GM12878 (cell line): Measurements from ENCODE around the gene SPEG. TPM values are rescaled to one million over a fixed set of nuclear protein-coding genes. Genes with fewer than 3 reads are reported as not detected.
A peak's percentile ranks its signal among the peaks of the same experiment; 100 is the strongest.

Experiments
- ATAC-seq: fragments of 200-7000 bp; cut with Tn5 transposase; 3 replicates; pipeline ENCODE4 v1.9.1; 2020; ENCODE audit warnings: mild to moderate bottlenecking, moderate library complexity
- BruUV-seq: library from RNA; stranded (reverse); fragments of 400-500 nt; replicated peaks from 2 replicates; lab custom pipeline; 2021; lab: Mats Ljungman, UMichigan
- CTCF ChIA-PET: fragments of 300-600 bp; sonication (Branson Sonifier 250); formaldehyde crosslinking; extraction: SDS; loops from one replicate; lab custom pipeline; 2021; ENCODE audit warnings: inconsistent platforms; lab: Yijun Ruan, JAX
- POLR2A ChIA-PET: fragments of 350-600 bp; formaldehyde crosslinking; extraction: SDS; loops from one replicate; lab custom pipeline; 2021; ENCODE audit warnings: inconsistent platforms; lab: Charles Lee
- RAD21 ChIA-PET: fragments of 300-600 bp; sonication (Branson Sonifier 250); formaldehyde crosslinking; loops from one replicate; lab custom pipeline; 2023; ENCODE audit warnings: antibody characterized with exemption; ENCODE audit not compliant: unreplicated experiment; lab: Charles Lee
- SMC1A ChIA-PET: fragments of 300-600 bp; sonication (Branson Sonifier 250); formaldehyde crosslinking; loops from one replicate; lab custom pipeline; 2023; ENCODE audit not compliant: unreplicated experiment, uncharacterized antibody; lab: Charles Lee
- DNase-seq: peaks from one replicate; pipeline ENCODE4 v3.0.0-alpha.2; 2011; ENCODE audit warnings: low read depth, low spot score
- FAIRE-seq: peaks from 3 replicates; lab custom pipeline; 2011; peaks lifted over from hg19 to GRCh38; lab: Jason Lieb, UNC
- H2AFZ ChIP-seq: 2 replicates; pipeline ENCODE4 v1.6.0; 2011; ENCODE audit warnings: low read depth, low read length, control low read depth; ENCODE audit not compliant: control insufficient read depth
- H3K27ac ChIP-seq: 2 replicates; pipeline ENCODE4 v1.5.1; 2011; ENCODE audit warnings: control low read depth; ENCODE audit not compliant: control insufficient read depth, insufficient read depth
- H3K27me3 ChIP-seq, 2 experiments: replicated peaks in 1 of 2; 2 replicates each; pipeline versions ENCODE4 v1.6.0 to v1.6.1; 2011; ENCODE audit warnings: low read length in 1 of 2; ENCODE audit not compliant: control insufficient read depth in 2 of 2, insufficient read depth in 2 of 2
- H3K36me3 ChIP-seq, 2 experiments: 2 replicates each; pipeline ENCODE4 v1.5.1; 2011; ENCODE audit warnings: low read length in 1 of 2; ENCODE audit not compliant: control insufficient read depth in 2 of 2, insufficient read depth in 2 of 2
- H3K4me1 ChIP-seq: 2 replicates; pipeline ENCODE4 v1.6.1; 2011; ENCODE audit warnings: mild to moderate bottlenecking, low read length, moderate library complexity, mixed read lengths; ENCODE audit not compliant: control insufficient read depth, insufficient read depth
- H3K4me2 ChIP-seq: 2 replicates; pipeline ENCODE4 v1.6.0; 2011; ENCODE audit warnings: control low read depth; ENCODE audit not compliant: control insufficient read depth, insufficient read depth
- H3K4me3 ChIP-seq: fragments of 200-600 bp; sonication (generic); 2 replicates; pipeline ENCODE4 v1.5.1; 2016
- H3K79me2 ChIP-seq: 2 replicates; pipeline ENCODE4 v1.6.0; 2011; ENCODE audit warnings: low read length; ENCODE audit not compliant: control insufficient read depth, insufficient read depth
- H3K9ac ChIP-seq: 2 replicates; pipeline ENCODE4 v1.8.0; 2011; ENCODE audit warnings: low read length, control low read depth, mixed read lengths; ENCODE audit not compliant: control insufficient read depth, insufficient read depth
- H3K9me3 ChIP-seq: replicated peaks from 3 replicates; pipeline ENCODE4 v1.5.1; 2011; ENCODE audit warnings: mild to moderate bottlenecking, low read length; ENCODE audit not compliant: control insufficient read depth, insufficient read depth
- H4K20me1 ChIP-seq: 2 replicates; pipeline ENCODE4 v1.6.0; 2011; ENCODE audit not compliant: control insufficient read depth, insufficient read depth
- ATF7 ChIP-seq: fragments of 450-650 bp; IDR thresholded peaks from 2 replicates; pipeline ENCODE4 v1.6.1; 2016; ENCODE audit warnings: low read depth, mild to moderate bottlenecking
- MXI1 ChIP-seq: fragments of 150-350 bp; IDR thresholded peaks from 2 replicates; pipeline ENCODE4 v1.6.1; 2011; ENCODE audit warnings: low read depth, mild to moderate bottlenecking, inconsistent platforms, low read length, improper control_type of control experiment
- SUZ12 ChIP-seq: fragments of 200-600 bp; sonication (generic); IDR thresholded peaks from one replicate; pipeline ENCODE4 v1.6.1; 2018; ENCODE audit warnings: antibody characterized with exemption, mild to moderate bottlenecking; ENCODE audit not compliant: unreplicated experiment
- ZNF592 ChIP-seq: fragments of 450-650 bp; IDR thresholded peaks from 2 replicates; pipeline ENCODE4 v1.6.1; 2017; ENCODE audit warnings: mild to moderate bottlenecking, moderate library complexity
- WGBS: methylation state at CpG from one replicate; pipeline ENCODE4 v1.1.6; 2016; ENCODE audit warnings: low lambda C conversion rate; ENCODE audit not compliant: insufficient replicate concordance, insufficient coverage; ENCODE audit errors: missing lambda C conversion rate; 5-methylcytosine and 5-hydroxymethylcytosine counted together
- in situ Hi-C: fragments of 300-500 bp; cut with MboI; formaldehyde crosslinking; loops from 9 replicates; pipeline ENCODE4 v1.14.3; 2018; ENCODE audit warnings: mixed read lengths
- intact Hi-C: fragments of 100-400 bp; cut with micrococcal nuclease; formaldehyde crosslinking; loops from one replicate; pipeline ENCODE4 v1.14.2; 2022; ENCODE audit not compliant: unreplicated experiment
- polyA plus RNA-seq, 11 experiments: library from polyadenylated mRNA; depleted of rRNA in 4 of 11; unstranded in 6 of 11; stranded (reverse) in 5 of 11; fragments of >200 nt; fragmentation: Nextera tagmentation in 4 of 11; fragmentation: Illumina TruSeq in 1 of 11; extraction: Ambion mirVana in 4 of 11; extraction: Trizol in 1 of 11; gene quantifications; 1 replicate in 1 of 11; 2 replicates in 10 of 11; pipeline versions ENCODE4 v1.2.1 to v1.2.3, GENCODE V29; 2011 to 2016; ENCODE audit warnings: inconsistent platforms in 2 of 11, missing spikeins in 2 of 11, low read depth in 1 of 11
- total RNA-seq, 4 experiments: library from RNA; depleted of rRNA in 3 of 4; stranded (reverse); fragments of >200 nt in 3 of 4; fragmentation: Illumina TruSeq in 1 of 4; extraction: Trizol in 1 of 4; gene quantifications; 2 replicates each; pipeline versions ENCODE4 v1.2.1 to v1.2.3, GENCODE V29; 2013 to 2021

Gene SPEG
- total and polyA plus RNA-seq, 10 of the 15 experiments (the other 5 are each of a cell fraction or from before 2014, with no cell fraction given) = 0.03 to 0.28 TPM; not detected in 8

- H3K9ac ChIP-seq = no peak overlapping the region
- 20% methylated on average over 34 of the region's 78 CpGs for WGBS
- in situ Hi-C loops = no loop called here
- no peaks in the 10 kb centered on the region for H4K20me1 ChIP-seq
- ChIA-PET SMC1A (interaction anchor here (1.6 kb wide), 1 partner anchor 14 kb away, joined by 4 read pairs; no protein-coding TSS in a partner anchor), RAD21 (no interaction called here), CTCF (interaction anchor here (1.6 kb wide), 1 partner anchor 38 kb away, joined by 4 read pairs; no protein-coding TSS in a partner anchor), POLR2A (no interaction called here)
- peaks cover 4 to 9% of the 10 kb centered on the region in 2 experiments for H3K27me3 ChIP-seq
- no peak overlapping the region for H3K4me3 ChIP-seq
- no peaks in the 10 kb centered on the region for H3K79me2 ChIP-seq
- FAIRE-seq (no peak), DNase-seq (no peak), ATAC-seq (no peak)
- H3K4me1 ChIP-seq = no peaks in the 10 kb centered on the region
- no peak overlapping the region for H3K4me2 ChIP-seq
- TF ChIP-seq ATF7 = no peak
- peak; percentile 47 for TF ChIP-seq SUZ12
- TF ChIP-seq MXI1 = no peak
- H3K36me3 ChIP-seq = no peaks in the 10 kb centered on the region
- H3K27ac ChIP-seq = no peak overlapping the region
- no TSS peak for BruUV-seq
- no peaks in the 10 kb centered on the region for H3K9me3 ChIP-seq
- no peak overlapping the region for H2AFZ ChIP-seq
- intact Hi-C loops = no loop called here
Observed at GRCh38 chr2:219441451-219442255, 7.0 kb downstream of the SPEG start.

GRCh38 chr2:219442256-219443015 lies 7.8 kb downstream of the SPEG start:
- ChIA-PET SMC1A (no interaction called here), CTCF (no interaction called here), POLR2A (no interaction called here), RAD21 (no interaction called here)
- no peak overlapping the region for H2AFZ ChIP-seq
- no peak overlapping the region for H3K9ac ChIP-seq
- BruUV-seq = no TSS peak
- H3K36me3 ChIP-seq = no peaks in the 10 kb centered on the region
- TF ChIP-seq ZNF592 = no peak
- TF ChIP-seq SUZ12 = peak; percentile 18
- in situ Hi-C loops = no loop called here
- H3K9me3 ChIP-seq = no peaks in the 10 kb centered on the region
- DNase-seq (no peak), ATAC-seq (no peak), FAIRE-seq (no peak)
- intact Hi-C loops = no loop called here
- no peak overlapping the region for H3K4me3 ChIP-seq
- H3K79me2 ChIP-seq = no peaks in the 10 kb centered on the region
- H3K27me3 ChIP-seq = peaks cover 4 to 12% of the 10 kb centered on the region in 2 experiments
- no peaks in the 10 kb centered on the region for H4K20me1 ChIP-seq
- no peak overlapping the region for H3K4me2 ChIP-seq
- WGBS = 13% methylated on average over 22 of the region's 35 CpGs
- H3K4me1 ChIP-seq = no peaks in the 10 kb centered on the region
- H3K27ac ChIP-seq = no peak overlapping the region
